Esophagus (tissue), 2 donors: ENCODE data around the gene BIN2. TPM values are rescaled to one million over a fixed set of nuclear protein-coding genes. Genes with fewer than 3 reads are reported as not detected.
"Not testable (repeated sequence)": the region's sequence is repeated elsewhere in the genome, so short reads cannot be mapped to it uniquely, and the experiment has no call there.

Experiments used
- H3K27ac ChIP-seq, 2 donors: one replicate each; pipeline ENCODE4 v1.5.1; 2013; ENCODE audit warnings: low read depth in 2 of 2, mild to moderate bottlenecking in 2 of 2, inconsistent platforms in 1 of 2, low read length in 1 of 2, moderate library complexity in 1 of 2
- H3K27me3 ChIP-seq, 2 donors: one replicate each; pipeline ENCODE4 v1.6.1; 2013; ENCODE audit warnings: low read length in 2 of 2, control low read depth in 1 of 2, mild to moderate bottlenecking in 1 of 2; ENCODE audit not compliant: insufficient read depth in 2 of 2, control insufficient read depth in 1 of 2
- H3K36me3 ChIP-seq, 2 donors: one replicate each; pipeline ENCODE4 v1.6.1; 2013; ENCODE audit warnings: low read length in 1 of 2; ENCODE audit not compliant: control insufficient read depth in 2 of 2, insufficient read depth in 2 of 2
- H3K4me1 ChIP-seq, 2 donors: one replicate each; pipeline ENCODE4 v1.6.1; 2013; ENCODE audit warnings: low read length in 1 of 2; ENCODE audit not compliant: control insufficient read depth in 2 of 2, insufficient read depth in 2 of 2
- H3K4me3 ChIP-seq, 2 donors: one replicate each; pipeline ENCODE4 v1.5.1; 2013; ENCODE audit warnings: low read length in 2 of 2, mild to moderate bottlenecking in 2 of 2, low read depth in 1 of 2, moderate library complexity in 1 of 2
- H3K9me3 ChIP-seq, 2 donors: one replicate each; pipeline ENCODE4 v1.6.1; 2013; ENCODE audit warnings: mild to moderate bottlenecking in 2 of 2, low read depth in 1 of 2, low read length in 1 of 2, moderate library complexity in 1 of 2; ENCODE audit not compliant: control insufficient read depth in 2 of 2, insufficient read depth in 1 of 2
- WGBS, 2 donors: extraction: QIAGEN DNeasy Blood & Tissue Kit; methylation state at CpG; one replicate each; pipeline ENCODE4 v1.1.7; 2013; 5-methylcytosine and 5-hydroxymethylcytosine counted together
- polyA plus RNA-seq, 2 donors: library from polyadenylated mRNA; stranded (reverse); fragments of 200-250 nt; gene quantifications; one replicate each; pipeline ENCODE4 v1.2.3, GENCODE V29; 2013
- donor health status: healthy with polysubstance abuse.
- donor health status: Bipolar disorder and iron deficiency.

BIN2 gene
- polyA plus RNA-seq, 2 donors = 1.7 to 2.4 TPM

- not testable (repeated sequence) for H3K36me3 ChIP-seq, H3K27me3 ChIP-seq, H3K4me3 ChIP-seq, H3K9me3 ChIP-seq, H3K4me1 ChIP-seq, H3K27ac ChIP-seq
- WGBS, 2 donors = 71 to 73% methylated on average over 10 of the region's 10 CpGs
These were observed 29.9 kb downstream of the BIN2 start for GRCh38 chr12:51294097-51294496.

DNA sequence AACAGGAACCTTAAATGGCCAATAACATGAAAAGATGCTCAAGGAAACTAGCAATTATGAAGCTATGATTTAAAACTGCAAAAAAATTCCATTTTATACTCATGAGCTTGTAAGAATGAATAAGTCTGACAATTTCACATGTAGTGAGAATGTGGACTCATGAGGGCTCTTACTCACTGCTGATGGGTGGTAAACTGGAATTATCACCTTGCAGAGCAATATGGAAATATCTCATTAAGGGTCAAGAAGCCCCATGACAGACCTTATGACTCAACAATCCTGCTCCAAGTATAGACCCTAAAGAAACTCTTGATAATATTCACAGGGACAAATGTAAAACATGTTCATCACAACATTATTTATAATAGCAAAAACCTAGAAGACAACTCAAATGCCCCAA lies 30.3 kb downstream of the BIN2 start:
- H3K4me1 ChIP-seq = no peaks in the 10 kb centered on the region
- no peak overlapping the region for H3K27ac ChIP-seq
- H3K27me3 ChIP-seq = no peaks in the 10 kb centered on the region
- H3K4me3 ChIP-seq = no peak overlapping the region
- no peaks in the 10 kb centered on the region for H3K36me3 ChIP-seq
- H3K9me3 ChIP-seq = no peaks in the 10 kb centered on the region

- H3K27ac ChIP-seq, H3K27me3 ChIP-seq, H3K36me3 ChIP-seq, H3K4me3 ChIP-seq, H3K9me3 ChIP-seq, H3K4me1 ChIP-seq: not testable (repeated sequence)
- 76 to 89% methylated on average over 8 to 9 of the region's 9 CpGs for WGBS, 2 donors
These were observed 32.1 kb downstream of the BIN2 start for GRCh38 chr12:51291603-51292513.

GRCh38 chr12:51285843-51286242 lies 38.1 kb downstream of the BIN2 start:
- H3K36me3 ChIP-seq = no peaks in the 10 kb centered on the region
- no peaks in the 10 kb centered on the region for H3K27me3 ChIP-seq
- no peak overlapping the region for H3K27ac ChIP-seq
- WGBS, 2 donors = 88 to 92% methylated on average over 1 of the region's 1 CpG
- H3K9me3 ChIP-seq = no peaks in the 10 kb centered on the region
- H3K4me1 ChIP-seq = no peaks in the 10 kb centered on the region
- no peak overlapping the region for H3K4me3 ChIP-seq

DNA sequence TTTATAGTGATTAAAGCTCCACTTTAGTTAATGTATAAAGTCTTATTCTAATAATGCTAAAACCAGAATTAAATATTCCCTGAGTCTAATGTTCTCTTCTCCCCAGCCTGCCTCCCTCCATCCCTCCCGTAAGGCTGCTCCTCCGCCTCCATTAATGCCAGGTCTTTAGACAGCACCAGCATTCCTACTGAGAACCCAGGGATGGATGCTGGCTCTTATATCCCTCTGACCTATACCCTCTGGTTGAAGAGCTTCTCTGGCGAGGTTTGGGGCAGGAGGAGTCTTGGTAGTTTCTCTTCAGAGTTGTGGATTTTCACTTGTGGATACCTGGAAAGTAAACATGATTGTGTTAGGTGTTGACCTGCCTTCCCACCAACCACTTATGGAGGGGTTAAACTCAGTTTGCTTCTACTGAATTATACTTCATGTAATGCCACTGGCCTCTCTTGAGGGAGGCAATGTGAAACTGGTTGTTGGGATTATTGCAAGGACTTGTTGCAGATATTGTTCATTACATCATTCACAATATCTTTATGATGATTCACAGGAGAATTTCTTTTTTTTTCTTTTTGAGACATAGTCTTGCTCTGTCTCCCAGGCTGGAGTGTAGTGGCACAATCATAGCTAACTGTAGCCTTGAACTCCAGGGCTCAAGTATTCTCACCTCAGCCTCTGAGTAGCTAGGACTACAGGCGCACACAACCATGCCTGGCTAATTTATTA lies 42.6 kb downstream of the BIN2 start:
- no peaks in the 10 kb centered on the region for H3K4me1 ChIP-seq
- H3K9me3 ChIP-seq = no peaks in the 10 kb centered on the region
- H3K4me3 ChIP-seq = no peak overlapping the region
- H3K36me3 ChIP-seq = no peaks in the 10 kb centered on the region
- H3K27ac ChIP-seq = no peak overlapping the region
- H3K27me3 ChIP-seq = no peaks in the 10 kb centered on the region
- 87 to 91% methylated on average over 4 of the region's 4 CpGs for WGBS, 2 donors

GRCh38 chr12:51275088-51275487 lies 48.9 kb downstream of the BIN2 start:
- no peaks in the 10 kb centered on the region for H3K4me1 ChIP-seq
- 71 to 79% methylated on average over 1 of the region's 1 CpG for WGBS, 2 donors
- H3K9me3 ChIP-seq = no peaks in the 10 kb centered on the region

GRCh38 chr12:51272810-51273209 lies 51.2 kb downstream of the BIN2 start:
- H3K27ac ChIP-seq, H3K9me3 ChIP-seq, H3K4me3 ChIP-seq, H3K27me3 ChIP-seq, H3K4me1 ChIP-seq, H3K36me3 ChIP-seq: not testable (repeated sequence)
- 95% methylated on average over 7 of the region's 7 CpGs for WGBS, 2 donors

More at GRCh38 chr12:51275088-51275487, 48.9 kb downstream of the BIN2 start:
- Histone ChIP-seq H3K27me3 (no peaks in the 10 kb centered on the region), H3K27ac (no peak overlapping the region), H3K36me3 (no peaks in the 10 kb centered on the region), H3K4me3 (no peak overlapping the region)

DNA sequence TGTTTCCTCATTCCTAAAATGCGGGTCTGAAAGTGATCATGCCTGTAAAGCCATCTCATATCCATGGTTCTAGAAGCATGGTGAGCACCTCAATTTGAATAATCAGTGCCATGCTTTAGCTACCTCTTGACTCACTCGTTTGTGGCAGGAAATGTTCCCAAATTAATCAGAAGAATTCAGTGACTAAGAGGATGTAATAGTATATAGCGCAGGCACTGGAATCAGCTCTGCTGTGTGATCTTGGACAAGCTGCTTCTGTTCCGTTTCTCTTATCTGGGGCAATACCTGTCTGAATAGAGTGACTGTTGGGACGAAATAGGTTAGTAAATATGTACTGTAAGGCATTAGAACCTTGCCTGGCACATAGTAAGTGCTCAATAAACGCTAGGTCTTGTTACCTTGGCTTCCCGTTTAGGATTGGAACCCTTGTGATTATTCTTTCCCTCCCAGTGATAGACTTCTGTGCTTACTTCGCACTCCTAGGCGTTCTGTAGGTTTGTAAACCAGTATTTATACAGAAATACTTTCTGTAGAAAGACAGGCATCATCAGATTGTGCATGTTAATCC lies 52.9 kb downstream of the BIN2 start:
- H3K27me3 ChIP-seq = no peaks in the 10 kb centered on the region
- WGBS, 2 donors = 44 to 46% methylated on average over 9 of the region's 9 CpGs
- no peaks in the 10 kb centered on the region for H3K36me3 ChIP-seq
- H3K27ac ChIP-seq = peak overlapping the region; percentile 79 to 96
- no peaks in the 10 kb centered on the region for H3K4me1 ChIP-seq
- H3K9me3 ChIP-seq = no peaks in the 10 kb centered on the region
- peak overlapping the region; percentile 58 to 61 for H3K4me3 ChIP-seq

- Histone ChIP-seq H3K27ac (peak within 1 kb of the TSS; percentile 79 to 96), H3K4me3 (peak within 1 kb of the TSS; percentile 58 to 61), H3K27me3 (no peaks in the 10 kb centered on the region), H3K9me3 (no peaks in the 10 kb centered on the region), H3K4me1 (no peaks in the 10 kb centered on the region), H3K36me3 (no peaks in the 10 kb centered on the region)
- 0 to 1% methylated on average over 82 to 83 of the region's 83 CpGs for WGBS, 2 donors
These were observed 53.7 kb downstream of the BIN2 start, which contains the start of gene SMAGP for GRCh38 chr12:51270067-51270950. SMAGP (minus strand) TSS chr12:51270415; CDS start chr12:51269278, 1,137 bp downstream.
